ENCODE results near the gene UBTD2.

Gene UBTD2

DNA sequence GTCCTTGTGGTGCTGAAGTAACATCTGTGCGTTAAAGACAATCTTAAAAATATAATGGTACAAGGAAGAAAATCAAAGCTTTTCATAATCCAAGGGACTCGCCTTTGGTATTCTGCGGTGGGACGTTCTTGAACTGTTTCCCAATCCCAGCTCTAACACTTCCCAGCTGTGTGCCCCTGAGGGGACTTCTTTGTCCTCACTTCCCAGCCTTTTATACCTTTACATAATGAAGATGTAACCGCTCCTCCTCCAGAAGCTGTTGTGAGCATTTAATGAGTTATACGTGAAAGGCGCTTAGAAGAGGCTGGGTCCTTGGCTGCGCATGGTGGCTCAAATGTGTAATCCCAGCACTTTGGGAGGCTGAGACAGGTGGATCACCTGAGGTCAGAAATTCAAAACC, 112.4 kb downstream of the UBTD2 start:
- H3K4me3 ChIP-seq (ENCODE audit: low read length), result no peak overlapping the region
- TF ChIP-seq, protein P1, sequence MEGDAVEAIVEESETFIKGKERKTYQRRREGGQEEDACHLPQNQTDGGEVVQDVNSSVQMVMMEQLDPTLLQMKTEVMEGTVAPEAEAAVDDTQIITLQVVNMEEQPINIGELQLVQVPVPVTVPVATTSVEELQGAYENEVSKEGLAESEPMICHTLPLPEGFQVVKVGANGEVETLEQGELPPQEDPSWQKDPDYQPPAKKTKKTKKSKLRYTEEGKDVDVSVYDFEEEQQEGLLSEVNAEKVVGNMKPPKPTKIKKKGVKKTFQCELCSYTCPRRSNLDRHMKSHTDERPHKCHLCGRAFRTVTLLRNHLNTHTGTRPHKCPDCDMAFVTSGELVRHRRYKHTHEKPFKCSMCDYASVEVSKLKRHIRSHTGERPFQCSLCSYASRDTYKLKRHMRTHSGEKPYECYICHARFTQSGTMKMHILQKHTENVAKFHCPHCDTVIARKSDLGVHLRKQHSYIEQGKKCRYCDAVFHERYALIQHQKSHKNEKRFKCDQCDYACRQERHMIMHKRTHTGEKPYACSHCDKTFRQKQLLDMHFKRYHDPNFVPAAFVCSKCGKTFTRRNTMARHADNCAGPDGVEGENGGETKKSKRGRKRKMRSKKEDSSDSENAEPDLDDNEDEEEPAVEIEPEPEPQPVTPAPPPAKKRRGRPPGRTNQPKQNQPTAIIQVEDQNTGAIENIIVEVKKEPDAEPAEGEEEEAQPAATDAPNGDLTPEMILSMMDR (conservative IDR thresholded peaks at IDR 0.05; ENCODE audit: low read length), result no peak
- DNase-seq (ENCODE audit: low read depth), result no peak

DNA sequence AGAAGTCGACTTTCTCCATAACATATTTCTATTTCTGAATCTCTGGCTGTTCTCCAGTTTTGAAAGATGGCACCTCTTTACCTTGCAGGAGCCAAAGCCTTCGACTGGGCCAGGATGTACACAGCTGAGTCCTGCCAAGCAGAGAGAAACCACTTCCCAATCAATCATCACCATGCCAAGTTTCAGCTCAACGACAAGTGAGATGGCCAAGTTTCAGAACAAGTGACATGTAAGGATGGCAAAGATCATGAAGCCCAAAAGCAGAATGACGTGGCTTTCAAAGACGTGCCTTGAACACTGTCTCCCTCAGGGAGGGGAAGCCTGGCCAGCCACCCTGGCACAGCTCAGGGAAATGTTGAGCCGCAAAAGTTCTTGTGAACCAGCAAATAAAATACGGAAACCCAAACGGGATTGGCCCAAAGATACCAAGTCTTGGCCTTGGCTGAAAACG, 113.3 kb downstream of the UBTD2 start:
- H3K4me3 ChIP-seq (ENCODE audit: low read length), result no peak overlapping the region
- DNase-seq (ENCODE audit: low read depth), result no peak
- TF ChIP-seq, protein P1 (conservative IDR thresholded peaks at IDR 0.05; ENCODE audit: low read length), result no peak

- no peak for DNase-seq (ENCODE audit: low read depth)
- TF ChIP-seq, protein P1 (conservative IDR thresholded peaks at IDR 0.05; ENCODE audit: low read length), result no peak
- H3K4me3 ChIP-seq (ENCODE audit: low read length), result no peak overlapping the region
These were observed 114.3 kb downstream of the UBTD2 start for GRCh38 chr5:172169216-172169615.

DNA sequence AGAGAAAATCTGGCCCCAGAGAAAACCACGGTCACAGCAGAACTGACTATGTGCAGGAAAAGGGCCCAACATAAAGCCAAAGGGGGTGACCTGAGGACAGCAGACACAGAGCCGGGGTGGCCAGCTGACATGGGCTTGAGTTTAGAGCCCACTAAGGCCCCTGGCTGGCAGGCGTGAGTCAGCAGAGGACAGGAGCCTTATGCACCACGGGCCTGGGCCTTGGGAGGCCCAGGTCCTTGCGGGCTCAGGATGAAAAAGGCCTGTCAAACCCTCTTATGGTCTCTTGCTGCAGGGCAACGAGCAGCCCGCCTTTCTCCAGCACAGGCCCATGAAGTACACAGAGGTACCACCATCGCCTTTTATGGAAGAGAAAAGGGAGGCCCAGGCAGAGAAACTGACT, 115.3 kb downstream of the UBTD2 start:
- TF ChIP-seq, protein P1 (conservative IDR thresholded peaks at IDR 0.05; ENCODE audit: low read length), result no peak
- DNase-seq (ENCODE audit: low read depth), result no peak
- H3K4me3 ChIP-seq (ENCODE audit: low read length), result no peak overlapping the region

- no peak overlapping the region for H3K4me3 ChIP-seq (ENCODE audit: low read length)
- DNase-seq (ENCODE audit: low read depth), result no peak
- TF ChIP-seq, protein P1 (conservative IDR thresholded peaks at IDR 0.05; ENCODE audit: low read length), result no peak
These were observed 115.7 kb downstream of the UBTD2 start for GRCh38 chr5:172167895-172168294.

- DNase-seq (ENCODE audit: low read depth), result peak; percentile 34
- TF ChIP-seq, protein P1 (conservative IDR thresholded peaks at IDR 0.05; ENCODE audit: low read length), result no peak
- no peak overlapping the region for H3K4me3 ChIP-seq (ENCODE audit: low read length)
These were observed 117.3 kb downstream of the UBTD2 start for GRCh38 chr5:172166030-172166826.

DNA sequence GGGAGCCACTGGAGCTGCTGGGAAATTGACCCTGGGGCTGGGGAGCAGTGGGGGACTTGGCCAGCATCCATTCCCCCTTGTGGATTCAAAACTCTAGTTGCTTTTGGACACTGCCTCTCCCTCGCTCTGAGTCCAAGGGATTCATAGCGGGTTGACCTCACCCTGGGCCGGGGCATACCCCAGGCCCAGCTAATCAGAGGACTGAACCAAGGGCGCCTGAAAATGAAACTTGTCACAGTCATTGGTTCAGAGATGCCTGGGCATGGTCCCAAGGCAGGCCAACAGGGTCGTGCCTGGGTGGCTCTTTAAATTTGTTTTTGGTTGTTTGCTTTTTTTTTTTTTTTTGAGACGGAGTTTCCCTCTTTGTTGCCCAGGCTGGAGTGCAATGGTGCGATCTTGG, 118.1 kb downstream of the UBTD2 start:
- no peak overlapping the region for H3K4me3 ChIP-seq (ENCODE audit: low read length)
- TF ChIP-seq, protein P1 (conservative IDR thresholded peaks at IDR 0.05; ENCODE audit: low read length), result no peak
- DNase-seq (ENCODE audit: low read depth), result no peak
